ENCODE data around the gene ANK3.

The ANK3 gene

GRCh38 chr10:60267802-60268201, 121.9 kb downstream of the ANK3 start:
- Mint-ChIP-seq H3K36me3 (ENCODE audit: low read depth) (no peaks in the 10 kb centered on the region), H3K4me3 (no peak overlapping the region), H3K4me1 (ENCODE audit: low read depth) (peaks cover 5% of the 10 kb centered on the region), H3K27me3 (no peaks in the 10 kb centered on the region), H3K9me3 (no peaks in the 10 kb centered on the region), H3K27ac (no peak overlapping the region)
- intact Hi-C loops (cut with micrococcal nuclease), result no loop called here

- intact Hi-C loops (cut with micrococcal nuclease), result no loop called here
- H3K36me3 Mint-ChIP-seq (ENCODE audit: low read depth), result no peaks in the 10 kb centered on the region
- no peaks in the 10 kb centered on the region for H3K9me3 Mint-ChIP-seq
- no peak overlapping the region for H3K4me3 Mint-ChIP-seq
- H3K27me3 Mint-ChIP-seq, result no peaks in the 10 kb centered on the region
- no peaks in the 10 kb centered on the region for H3K4me1 Mint-ChIP-seq (ENCODE audit: low read depth)
- no peak overlapping the region for H3K27ac Mint-ChIP-seq
These were observed 123.2 kb downstream of the ANK3 start for GRCh38 chr10:60266513-60266912.

- Mint-ChIP-seq H3K27me3 (no peaks in the 10 kb centered on the region), H3K4me1 (ENCODE audit: low read depth) (peaks cover 5% of the 10 kb centered on the region), H3K9me3 (no peaks in the 10 kb centered on the region), H3K36me3 (ENCODE audit: low read depth) (no peaks in the 10 kb centered on the region), H3K4me3 (no peak overlapping the region), H3K27ac (no peak overlapping the region)
- intact Hi-C loops (cut with micrococcal nuclease), result no loop called here
These were observed 127.0 kb downstream of the ANK3 start for GRCh38 chr10:60262647-60263126.

- intact Hi-C loops (cut with micrococcal nuclease), result no loop called here
- H3K9me3 Mint-ChIP-seq, result no peaks in the 10 kb centered on the region
- H3K36me3 Mint-ChIP-seq (ENCODE audit: low read depth), result no peaks in the 10 kb centered on the region
- no peaks in the 10 kb centered on the region for H3K27me3 Mint-ChIP-seq
- peaks cover 5% of the 10 kb centered on the region for H3K4me1 Mint-ChIP-seq (ENCODE audit: low read depth)
- no peak overlapping the region for H3K4me3 Mint-ChIP-seq
- H3K27ac Mint-ChIP-seq, result peak overlapping the region; percentile 22
These were observed 129.4 kb downstream of the ANK3 start for GRCh38 chr10:60260321-60260720.

DNA sequence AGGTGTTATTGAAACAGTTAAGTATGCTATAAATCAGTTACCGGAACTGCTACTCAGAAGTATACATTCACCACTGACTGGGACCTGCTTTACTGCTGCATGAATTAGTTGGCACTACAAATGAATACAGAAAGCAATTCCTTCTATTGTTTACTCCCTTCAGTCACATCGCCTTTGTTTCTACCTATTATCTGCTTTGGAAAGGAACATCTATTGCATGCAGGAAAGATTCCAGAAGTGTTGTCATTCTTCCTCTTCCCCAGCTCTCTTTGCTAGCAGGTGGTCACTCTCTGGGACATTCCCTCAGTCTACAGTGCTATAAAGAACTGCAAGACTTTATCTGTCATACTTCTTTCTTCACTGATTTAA, 131.3 kb downstream of the ANK3 start:
- H3K4me3 Mint-ChIP-seq, result no peak overlapping the region
- no peaks in the 10 kb centered on the region for H3K27me3 Mint-ChIP-seq
- no peaks in the 10 kb centered on the region for H3K9me3 Mint-ChIP-seq
- intact Hi-C loops (cut with micrococcal nuclease), result no loop called here
- no peak overlapping the region for H3K27ac Mint-ChIP-seq
- H3K4me1 Mint-ChIP-seq (ENCODE audit: low read depth), result peaks cover 5% of the 10 kb centered on the region
- H3K36me3 Mint-ChIP-seq (ENCODE audit: low read depth), result no peaks in the 10 kb centered on the region

- Mint-ChIP-seq H3K4me1 (ENCODE audit: low read depth) (peaks cover 5% of the 10 kb centered on the region), H3K27ac (no peak overlapping the region), H3K36me3 (ENCODE audit: low read depth) (no peaks in the 10 kb centered on the region), H3K4me3 (no peak overlapping the region), H3K27me3 (no peaks in the 10 kb centered on the region), H3K9me3 (no peaks in the 10 kb centered on the region)
- intact Hi-C loops (cut with micrococcal nuclease), result no loop called here
These were observed 131.8 kb downstream of the ANK3 start for GRCh38 chr10:60257767-60258428.

GRCh38 chr10:60254776-60255175, 134.9 kb downstream of the ANK3 start:
- H3K27me3 Mint-ChIP-seq, result no peaks in the 10 kb centered on the region
- intact Hi-C loops (cut with micrococcal nuclease), result no loop called here
- H3K4me1 Mint-ChIP-seq (ENCODE audit: low read depth), result no peaks in the 10 kb centered on the region
- H3K27ac Mint-ChIP-seq, result no peak overlapping the region
- H3K36me3 Mint-ChIP-seq (ENCODE audit: low read depth), result no peaks in the 10 kb centered on the region
- H3K4me3 Mint-ChIP-seq, result no peak overlapping the region
- H3K9me3 Mint-ChIP-seq, result no peaks in the 10 kb centered on the region

- H3K27me3 Mint-ChIP-seq, result no peaks in the 10 kb centered on the region
- H3K9me3 Mint-ChIP-seq, result no peaks in the 10 kb centered on the region
- H3K36me3 Mint-ChIP-seq (ENCODE audit: low read depth), result no peaks in the 10 kb centered on the region
- no peak overlapping the region for H3K4me3 Mint-ChIP-seq
- no peaks in the 10 kb centered on the region for H3K4me1 Mint-ChIP-seq (ENCODE audit: low read depth)
- intact Hi-C loops (cut with micrococcal nuclease), result no loop called here
- H3K27ac Mint-ChIP-seq, result no peak overlapping the region
These were observed 136.2 kb downstream of the ANK3 start for GRCh38 chr10:60253484-60253883.

DNA sequence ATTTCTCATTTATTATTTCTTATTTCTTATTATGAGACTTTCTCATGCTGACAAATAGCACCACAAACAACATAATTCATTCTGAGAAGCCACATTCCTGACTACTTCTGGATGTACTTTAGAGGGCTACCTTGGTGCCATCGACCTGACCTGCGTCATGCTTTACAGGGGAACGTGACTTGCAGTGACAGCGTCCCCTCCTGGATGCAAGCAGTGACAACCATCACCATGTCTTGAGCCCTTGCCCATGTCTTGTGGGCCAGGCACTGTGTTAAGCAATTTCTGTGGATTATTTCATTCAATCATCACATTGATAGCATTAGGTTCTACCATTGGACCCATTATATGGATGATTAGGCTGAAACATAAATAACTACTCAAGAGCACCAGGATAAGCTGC, 137.0 kb downstream of the ANK3 start:
- no peak overlapping the region for H3K27ac Mint-ChIP-seq
- H3K4me1 Mint-ChIP-seq (ENCODE audit: low read depth), result no peaks in the 10 kb centered on the region
- no peaks in the 10 kb centered on the region for H3K36me3 Mint-ChIP-seq (ENCODE audit: low read depth)

GRCh38 chr10:60246382-60246781, 143.3 kb downstream of the ANK3 start:
- intact Hi-C loops (cut with micrococcal nuclease), result no loop called here
- Mint-ChIP-seq H3K27ac (no peak overlapping the region), H3K9me3 (no peaks in the 10 kb centered on the region), H3K4me1 (ENCODE audit: low read depth) (no peaks in the 10 kb centered on the region), H3K4me3 (no peak overlapping the region), H3K27me3 (no peaks in the 10 kb centered on the region), H3K36me3 (ENCODE audit: low read depth) (no peaks in the 10 kb centered on the region)

More for the DNA sequence above, 137.0 kb downstream of the ANK3 start:
- Mint-ChIP-seq H3K9me3 (no peaks in the 10 kb centered on the region), H3K4me3 (no peak overlapping the region), H3K27me3 (no peaks in the 10 kb centered on the region)
- intact Hi-C loops (cut with micrococcal nuclease), result no loop called here

GRCh38 chr10:60239228-60239627, 150.4 kb downstream of the ANK3 start:
- H3K27ac Mint-ChIP-seq, result no peak overlapping the region
- H3K27me3 Mint-ChIP-seq, result no peaks in the 10 kb centered on the region
- H3K9me3 Mint-ChIP-seq, result no peaks in the 10 kb centered on the region
- no peak overlapping the region for H3K4me3 Mint-ChIP-seq
- H3K4me1 Mint-ChIP-seq (ENCODE audit: low read depth), result peaks cover 37% of the 10 kb centered on the region
- H3K36me3 Mint-ChIP-seq (ENCODE audit: low read depth), result no peaks in the 10 kb centered on the region
- intact Hi-C loops (cut with micrococcal nuclease), result loop anchor here (10.0 kb wide), 1 partner anchor 1246 kb away; no protein-coding TSS in a partner anchor

- H3K27ac Mint-ChIP-seq, result no peak overlapping the region
- intact Hi-C loops (cut with micrococcal nuclease), result loop anchor here (10.0 kb wide), 1 partner anchor 1246 kb away; no protein-coding TSS in a partner anchor
These were observed 150.9 kb downstream of the ANK3 start for GRCh38 chr10:60238759-60239100.

DNA sequence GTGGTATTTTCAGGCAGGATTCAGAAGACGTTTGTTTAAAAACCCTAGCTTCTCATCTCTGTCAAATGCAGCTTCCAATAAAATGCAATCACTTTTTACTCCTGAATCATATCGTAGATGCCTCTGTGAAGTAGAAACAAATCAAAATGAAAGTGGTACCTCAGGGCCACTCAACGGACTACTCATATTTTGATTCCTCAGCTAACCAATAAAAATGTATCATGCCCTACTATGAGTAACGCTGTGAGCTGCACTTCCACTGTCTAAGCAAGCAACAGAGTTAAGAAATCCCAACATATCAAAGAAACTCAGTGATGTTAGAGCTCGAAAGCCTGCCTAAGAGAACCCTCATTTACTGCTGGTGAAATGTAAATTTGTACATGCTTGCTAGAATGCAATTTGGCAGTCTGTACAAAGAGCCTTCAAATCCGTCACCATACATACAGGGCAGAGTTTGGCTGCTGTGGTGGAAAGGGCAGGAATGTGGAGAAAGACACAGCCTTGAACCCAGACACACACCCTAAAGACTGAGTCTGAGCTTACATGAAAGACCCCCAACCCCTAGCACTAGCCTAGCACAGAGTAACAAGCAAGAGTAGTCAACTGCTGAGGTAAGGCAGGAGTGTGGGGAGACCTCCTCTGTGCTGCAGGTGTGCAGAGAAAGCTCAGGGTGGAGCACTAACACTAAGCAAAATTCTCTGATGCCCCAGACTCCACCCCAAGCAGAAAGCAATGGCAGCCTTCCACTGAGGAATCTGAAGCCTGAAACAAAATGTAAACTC, 151.5 kb downstream of the ANK3 start:
- Mint-ChIP-seq H3K9me3 (no peaks in the 10 kb centered on the region), H3K27ac (no peak overlapping the region), H3K36me3 (ENCODE audit: low read depth) (no peaks in the 10 kb centered on the region), H3K27me3 (no peaks in the 10 kb centered on the region), H3K4me1 (ENCODE audit: low read depth) (peaks cover 37% of the 10 kb centered on the region), H3K4me3 (no peak overlapping the region)
- intact Hi-C loops (cut with micrococcal nuclease), result loop anchor here (2.0 to 10.0 kb wide), 2 partner anchors 45 to 1247 kb away; no protein-coding TSS in a partner anchor

More at GRCh38 chr10:60238759-60239100, 150.9 kb downstream of the ANK3 start:
- Mint-ChIP-seq H3K4me1 (ENCODE audit: low read depth) (peaks cover 37% of the 10 kb centered on the region), H3K9me3 (no peaks in the 10 kb centered on the region), H3K36me3 (ENCODE audit: low read depth) (no peaks in the 10 kb centered on the region), H3K4me3 (no peak overlapping the region), H3K27me3 (no peaks in the 10 kb centered on the region)

DNA sequence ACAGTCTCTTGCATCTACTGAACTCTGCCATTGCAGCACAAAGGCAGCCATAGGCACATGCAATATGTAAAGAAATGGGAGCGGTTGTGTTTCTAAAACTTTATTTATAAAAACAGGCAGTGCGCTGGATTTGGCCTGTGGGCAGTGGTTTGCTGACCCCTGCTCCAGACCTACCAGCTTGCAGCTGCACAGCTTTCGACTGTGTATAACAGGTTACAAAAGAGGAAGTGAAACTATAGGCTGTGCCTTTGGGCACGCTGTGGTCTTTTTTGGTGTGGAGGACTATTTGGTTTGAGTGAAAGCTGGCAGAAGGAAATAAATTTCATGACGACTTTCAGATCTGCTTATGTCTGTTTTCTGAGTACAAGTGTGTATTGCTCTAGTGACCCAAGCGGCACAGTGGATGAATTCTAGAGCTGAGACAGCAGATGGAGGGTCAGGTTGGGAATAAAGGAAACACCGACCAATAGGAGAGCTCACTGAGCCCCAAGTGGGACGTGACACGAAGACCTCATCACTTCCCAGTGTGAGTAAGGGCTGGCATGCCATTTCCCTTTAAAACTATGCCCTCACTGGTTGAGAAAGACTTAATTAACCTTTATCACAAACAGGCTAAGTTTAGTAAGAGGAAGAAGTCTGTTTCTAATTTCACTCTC, 152.7 kb downstream of the ANK3 start:
- intact Hi-C loops (cut with micrococcal nuclease), result loop anchor here (2.0 to 10.0 kb wide), 2 partner anchors 46 to 1248 kb away; no protein-coding TSS in a partner anchor
- Mint-ChIP-seq H3K4me1 (ENCODE audit: low read depth) (peaks cover 45% of the 10 kb centered on the region), H3K36me3 (ENCODE audit: low read depth) (no peaks in the 10 kb centered on the region), H3K27me3 (no peaks in the 10 kb centered on the region), H3K27ac (peak overlapping the region; percentile 86), H3K4me3 (peak overlapping the region; percentile 23), H3K9me3 (no peaks in the 10 kb centered on the region)
